GM12878 (cell line): ENCODE data around the gene ECT2. TPM values are rescaled to one million over a fixed set of nuclear protein-coding genes. Genes with fewer than 3 reads are reported as not detected.

Experiments used
- ATAC-seq: fragments of 200-7000 bp; cut with Tn5 transposase; 3 replicates; pipeline ENCODE4 v1.9.1; 2020; ENCODE audit warnings: mild to moderate bottlenecking, moderate library complexity
- BruUV-seq: library from RNA; stranded (reverse); fragments of 400-500 nt; replicated peaks from 2 replicates; lab custom pipeline; 2021; lab: Mats Ljungman, UMichigan
- CTCF ChIA-PET: fragments of 300-600 bp; sonication (Branson Sonifier 250); formaldehyde crosslinking; extraction: SDS; loops from one replicate; lab custom pipeline; 2021; ENCODE audit warnings: inconsistent platforms; lab: Yijun Ruan, JAX
- POLR2A ChIA-PET: fragments of 350-600 bp; formaldehyde crosslinking; extraction: SDS; loops from one replicate; lab custom pipeline; 2021; ENCODE audit warnings: inconsistent platforms; lab: Charles Lee
- RAD21 ChIA-PET: fragments of 300-600 bp; sonication (Branson Sonifier 250); formaldehyde crosslinking; loops from one replicate; lab custom pipeline; 2023; ENCODE audit warnings: antibody characterized with exemption; ENCODE audit not compliant: unreplicated experiment; lab: Charles Lee
- SMC1A ChIA-PET: fragments of 300-600 bp; sonication (Branson Sonifier 250); formaldehyde crosslinking; loops from one replicate; lab custom pipeline; 2023; ENCODE audit not compliant: unreplicated experiment, uncharacterized antibody; lab: Charles Lee
- DNase-seq: peaks from one replicate; pipeline ENCODE4 v3.0.0-alpha.2; 2011; ENCODE audit warnings: low read depth, low spot score
- FAIRE-seq: peaks from 3 replicates; lab custom pipeline; 2011; peaks lifted over from hg19 to GRCh38; lab: Jason Lieb, UNC
- H2AFZ ChIP-seq: 2 replicates; pipeline ENCODE4 v1.6.0; 2011; ENCODE audit warnings: low read depth, low read length, control low read depth; ENCODE audit not compliant: control insufficient read depth
- H3K27ac ChIP-seq: 2 replicates; pipeline ENCODE4 v1.5.1; 2011; ENCODE audit warnings: control low read depth; ENCODE audit not compliant: control insufficient read depth, insufficient read depth
- H3K27me3 ChIP-seq, 2 experiments: replicated peaks in 1 of 2; 2 replicates each; pipeline versions ENCODE4 v1.6.0 to v1.6.1; 2011; ENCODE audit warnings: low read length in 1 of 2; ENCODE audit not compliant: control insufficient read depth in 2 of 2, insufficient read depth in 2 of 2
- H3K36me3 ChIP-seq, 2 experiments: 2 replicates each; pipeline ENCODE4 v1.5.1; 2011; ENCODE audit warnings: low read length in 1 of 2; ENCODE audit not compliant: control insufficient read depth in 2 of 2, insufficient read depth in 2 of 2
- H3K4me1 ChIP-seq: 2 replicates; pipeline ENCODE4 v1.6.1; 2011; ENCODE audit warnings: mild to moderate bottlenecking, low read length, moderate library complexity, mixed read lengths; ENCODE audit not compliant: control insufficient read depth, insufficient read depth
- H3K4me2 ChIP-seq: 2 replicates; pipeline ENCODE4 v1.6.0; 2011; ENCODE audit warnings: control low read depth; ENCODE audit not compliant: control insufficient read depth, insufficient read depth
- H3K4me3 ChIP-seq: fragments of 200-600 bp; sonication (generic); 2 replicates; pipeline ENCODE4 v1.5.1; 2016
- H3K79me2 ChIP-seq: 2 replicates; pipeline ENCODE4 v1.6.0; 2011; ENCODE audit warnings: low read length; ENCODE audit not compliant: control insufficient read depth, insufficient read depth
- H3K9ac ChIP-seq: 2 replicates; pipeline ENCODE4 v1.8.0; 2011; ENCODE audit warnings: low read length, control low read depth, mixed read lengths; ENCODE audit not compliant: control insufficient read depth, insufficient read depth
- H3K9me3 ChIP-seq: replicated peaks from 3 replicates; pipeline ENCODE4 v1.5.1; 2011; ENCODE audit warnings: mild to moderate bottlenecking, low read length; ENCODE audit not compliant: control insufficient read depth, insufficient read depth
- H4K20me1 ChIP-seq: 2 replicates; pipeline ENCODE4 v1.6.0; 2011; ENCODE audit not compliant: control insufficient read depth, insufficient read depth
- BACH1 ChIP-seq: fragments of 450-650 bp; IDR thresholded peaks from 2 replicates; pipeline ENCODE4 v1.6.1; 2017; ENCODE audit warnings: mild to moderate bottlenecking, borderline replicate concordance
- BMI1 ChIP-seq: fragments of 450-650 bp; IDR thresholded peaks from 2 replicates; pipeline ENCODE4 v1.6.1; 2016; ENCODE audit warnings: mild to moderate bottlenecking, moderate library complexity, borderline replicate concordance
- CBX5 ChIP-seq: sonication (generic); IDR thresholded peaks from 2 replicates; pipeline ENCODE4 v1.6.1; 2016; ENCODE audit warnings: low read depth, moderate library complexity, mild to moderate bottlenecking, inconsistent platforms
- CEBPB ChIP-seq, 2 experiments: fragments of 150-350 bp in 1 of 2; IDR thresholded peaks; 2 replicates each; pipeline ENCODE4 v1.6.1; 2012 to 2014; ENCODE audit warnings: low read depth in 2 of 2, low read length in 2 of 2, borderline replicate concordance in 1 of 2, inconsistent platforms in 1 of 2
- CUX1 ChIP-seq: IDR thresholded peaks from 2 replicates; pipeline ENCODE4 v1.6.1; 2012; ENCODE audit warnings: improper control_type of control experiment, low read depth, low read length; ENCODE audit not compliant: insufficient replicate concordance
- JUNB ChIP-seq: IDR thresholded peaks from 2 replicates; pipeline ENCODE4 v1.6.1; 2016; ENCODE audit warnings: antibody characterized with exemption, mild to moderate bottlenecking
- KDM1A ChIP-seq: fragments of 200-600 bp; sonication (generic); IDR thresholded peaks from 2 replicates; pipeline ENCODE4 v1.6.1; 2016; ENCODE audit warnings: borderline replicate concordance
- KLF5 ChIP-seq: fragments of 450-650 bp; IDR thresholded peaks from 2 replicates; pipeline ENCODE4 v1.6.1; 2014; ENCODE audit warnings: mild to moderate bottlenecking; ENCODE audit not compliant: partially characterized antibody
- MXI1 ChIP-seq: fragments of 150-350 bp; IDR thresholded peaks from 2 replicates; pipeline ENCODE4 v1.6.1; 2011; ENCODE audit warnings: low read depth, mild to moderate bottlenecking, inconsistent platforms, low read length, improper control_type of control experiment
- NFYA ChIP-seq: IDR thresholded peaks from 2 replicates; pipeline ENCODE4 v1.6.1; 2011; ENCODE audit warnings: low read depth, mild to moderate bottlenecking, low read length, improper control_type of control experiment, borderline replicate concordance
- NR2C1 ChIP-seq: fragments of 450-650 bp; IDR thresholded peaks from 2 replicates; pipeline ENCODE4 v1.6.1; 2017; ENCODE audit warnings: antibody characterized with exemption, mild to moderate bottlenecking, moderate library complexity
- PBX3 ChIP-seq: IDR thresholded peaks from 2 replicates; pipeline ENCODE4 v1.6.1; 2011; ENCODE audit warnings: mild to moderate bottlenecking, low read depth, low read length, moderate library complexity; ENCODE audit not compliant: insufficient replicate concordance
- SUZ12 ChIP-seq: fragments of 200-600 bp; sonication (generic); IDR thresholded peaks from one replicate; pipeline ENCODE4 v1.6.1; 2018; ENCODE audit warnings: antibody characterized with exemption, mild to moderate bottlenecking; ENCODE audit not compliant: unreplicated experiment
- TCF12 ChIP-seq: IDR thresholded peaks from 2 replicates; pipeline ENCODE4 v1.6.1; 2011; ENCODE audit warnings: low read depth, mild to moderate bottlenecking, low read length
- WRNIP1 ChIP-seq: IDR thresholded peaks from 2 replicates; pipeline ENCODE4 v1.6.1; 2011; ENCODE audit warnings: low read depth, low read length, improper control_type of control experiment, borderline replicate concordance
- ZNF384 ChIP-seq: IDR thresholded peaks from 2 replicates; pipeline ENCODE4 v1.6.1; 2012; ENCODE audit warnings: low read depth, mild to moderate bottlenecking, low read length, improper control_type of control experiment, borderline replicate concordance
- ZZZ3 ChIP-seq: IDR thresholded peaks from 2 replicates; pipeline ENCODE4 v1.6.1; 2011; ENCODE audit warnings: low read depth; ENCODE audit not compliant: control insufficient read depth, insufficient read length
- WGBS: methylation state at CpG from one replicate; pipeline ENCODE4 v1.1.6; 2016; ENCODE audit warnings: low lambda C conversion rate; ENCODE audit not compliant: insufficient replicate concordance, insufficient coverage; ENCODE audit errors: missing lambda C conversion rate; 5-methylcytosine and 5-hydroxymethylcytosine counted together
- in situ Hi-C: fragments of 300-500 bp; cut with MboI; formaldehyde crosslinking; loops from 9 replicates; pipeline ENCODE4 v1.14.3; 2018; ENCODE audit warnings: mixed read lengths
- intact Hi-C: fragments of 100-400 bp; cut with micrococcal nuclease; formaldehyde crosslinking; loops from one replicate; pipeline ENCODE4 v1.14.2; 2022; ENCODE audit not compliant: unreplicated experiment
- polyA plus RNA-seq, 11 experiments: library from polyadenylated mRNA; depleted of rRNA in 4 of 11; unstranded in 6 of 11; stranded (reverse) in 5 of 11; fragments of >200 nt; fragmentation: Nextera tagmentation in 4 of 11; fragmentation: Illumina TruSeq in 1 of 11; extraction: Ambion mirVana in 4 of 11; extraction: Trizol in 1 of 11; gene quantifications; 1 replicate in 1 of 11; 2 replicates in 10 of 11; pipeline versions ENCODE4 v1.2.1 to v1.2.3, GENCODE V29; 2011 to 2016; ENCODE audit warnings: inconsistent platforms in 2 of 11, missing spikeins in 2 of 11, low read depth in 1 of 11
- total RNA-seq, 4 experiments: library from RNA; depleted of rRNA in 3 of 4; stranded (reverse); fragments of >200 nt in 3 of 4; fragmentation: Illumina TruSeq in 1 of 4; extraction: Trizol in 1 of 4; gene quantifications; 2 replicates each; pipeline versions ENCODE4 v1.2.1 to v1.2.3, GENCODE V29; 2013 to 2021

ECT2 gene
- total and polyA plus RNA-seq, 10 of the 15 experiments (the other 5 are each of a cell fraction or from before 2014, with no cell fraction given): 21.5 to 47.8 (median 38.2) TPM

- TF ChIP-seq CBX5: no peak
- TF ChIP-seq, all 136 proteins: peak for 0
These were observed 98.4 kb downstream of the ECT2 start (continued) for GRCh38 chr3:172848910-172849309.

- no TSS peak for BruUV-seq
- in situ Hi-C loops: no loop called here
- WGBS: 0% methylated on average over 1 of the region's 1 CpG
- H4K20me1 ChIP-seq: no peaks in the 10 kb centered on the region
- H3K79me2 ChIP-seq: no peaks in the 10 kb centered on the region
- intact Hi-C loops: no loop called here
- ChIA-PET RAD21 (no interaction called here), POLR2A (no interaction called here), CTCF (no interaction called here), SMC1A (no interaction called here)
- ATAC-seq: no peak
- H3K4me2 ChIP-seq: no peak overlapping the region
- H3K4me1 ChIP-seq: no peaks in the 10 kb centered on the region
- H3K4me3 ChIP-seq: no peak overlapping the region
- H3K36me3 ChIP-seq: no peaks in the 10 kb centered on the region
- FAIRE-seq: no peak
- peaks cover 0 to 2% of the 10 kb centered on the region in 2 experiments; a peak in 1 of 4 replicates for H3K27me3 ChIP-seq
- H3K9ac ChIP-seq: no peak overlapping the region
- H3K9me3 ChIP-seq: no peaks in the 10 kb centered on the region
- no peak overlapping the region for H2AFZ ChIP-seq
- no peak overlapping the region for H3K27ac ChIP-seq
- no peak for DNase-seq
- no peak for TF ChIP-seq JUNB
- TF ChIP-seq NFYA: no peak
- TF ChIP-seq NR2C1: no peak
- no peak for TF ChIP-seq KLF5
- TF ChIP-seq BMI1: no peak
- TF ChIP-seq MXI1: no peak
- no peak for TF ChIP-seq SUZ12
- TF ChIP-seq KDM1A: no peak
- no peak for TF ChIP-seq CEBPB (IDR thresholded peaks at IDR 0.05; ENCODE audit: borderline replicate concordance in 1 of 2, low read depth in 2 of 2, low read length in 2 of 2)
- no peak for TF ChIP-seq CUX1
- no peak for TF ChIP-seq WRNIP1
- no peak for TF ChIP-seq ZZZ3
- TF ChIP-seq BACH1: no peak
- no peak for TF ChIP-seq PBX3
- TF ChIP-seq TCF12: no peak
- no peak for TF ChIP-seq ZNF384
These were observed 102.5 kb downstream of the ECT2 start for GRCh38 chr3:172853005-172853404.
